Measurements from ENCODE around the gene GPR15LG.
A peak's percentile ranks its signal among the peaks of the same experiment; 100 is the strongest.
"Not testable (repeated sequence)": the region's sequence is repeated elsewhere in the genome, so short reads cannot be mapped to it uniquely, and the experiment has no call there.

Gene GPR15LG

GRCh38 chr10:84173501-84173929, at the start of gene GPR15LG:
Gene GPR15LG (plus strand): TSS chr10:84173801. CDS start chr10:84173852, 51 bp downstream.
- DNase-seq = no peak

- DNase-seq = not testable (repeated sequence)
Measured at GRCh38 chr10:84125910-84126784, 47.5 kb upstream of the GPR15LG start.

DNA sequence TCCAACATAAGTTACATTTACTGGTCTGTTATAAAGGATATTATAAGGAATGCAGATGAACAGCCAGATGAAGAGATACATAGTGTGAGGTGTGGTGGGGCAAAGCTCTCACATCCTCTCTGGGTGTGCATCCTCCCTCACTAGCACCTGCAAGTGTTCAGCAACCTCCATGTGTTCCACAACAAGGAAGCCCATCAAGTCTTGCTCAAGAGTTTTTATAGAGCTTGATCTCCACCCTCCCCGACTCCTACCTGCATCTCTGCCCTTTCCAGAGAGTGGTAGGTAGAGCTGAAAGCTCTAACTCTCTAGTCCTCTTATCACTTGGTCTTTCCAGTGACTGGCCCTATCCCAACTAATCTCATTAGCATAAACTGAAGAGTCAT, 46.8 kb upstream of the GPR15LG start:
- DNase-seq = no peak

DNA sequence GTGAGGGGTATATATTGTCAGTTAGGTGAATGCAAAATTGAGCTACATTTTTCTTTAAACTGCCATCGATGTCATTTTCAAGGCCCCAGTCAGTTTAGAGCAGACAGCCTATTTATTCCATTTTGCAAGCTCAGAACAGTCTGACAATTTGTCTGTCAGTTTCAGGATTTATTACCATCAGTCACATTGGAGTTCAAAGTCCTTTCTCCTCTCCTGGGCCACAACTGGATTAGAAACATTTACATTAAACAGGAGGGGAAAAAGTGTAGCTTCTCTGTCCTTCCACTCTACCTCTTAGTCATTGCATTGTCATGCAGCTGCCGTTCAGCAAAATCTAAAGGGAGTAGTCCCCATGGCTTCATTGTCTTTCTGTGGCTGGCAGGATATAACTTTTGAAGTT, 37.8 kb upstream of the GPR15LG start:
- no peak for DNase-seq

- DNase-seq = no peak
Measured at GRCh38 chr10:84137811-84138210, 35.8 kb upstream of the GPR15LG start.

GRCh38 chr10:84138478-84139125, 35.0 kb upstream of the GPR15LG start:
- DNase-seq = peak; percentile 54

GRCh38 chr10:84139126-84140035, 34.2 kb upstream of the GPR15LG start, which contains the start of gene GHITM:
Gene GHITM (plus strand): TSS chr10:84139509. CDS start chr10:84141501, 1,992 bp downstream.
- DNase-seq = peak; percentile 98

- DNase-seq = peak; percentile 12
Measured at GRCh38 chr10:84140036-84140379, 33.6 kb upstream of the GPR15LG start.

DNA sequence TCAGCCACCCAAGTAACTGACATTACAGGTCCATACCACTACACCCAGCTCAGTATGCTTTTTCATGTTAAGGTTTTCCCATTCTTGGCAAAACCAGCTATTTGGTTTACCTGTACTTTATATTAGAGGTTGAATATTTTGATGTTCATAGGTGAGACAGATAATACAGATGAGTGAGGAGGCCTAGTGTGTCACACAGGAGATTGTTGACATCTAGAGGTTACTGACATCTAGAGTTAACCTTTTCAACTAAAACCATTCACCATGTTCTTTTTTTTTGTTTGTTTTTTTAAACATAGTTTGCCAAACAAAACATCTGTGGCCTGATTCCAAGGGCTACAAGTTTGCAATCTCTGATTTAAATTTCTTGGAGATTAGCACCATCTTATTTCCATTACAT, 26.3 kb upstream of the GPR15LG start:
- no peak for DNase-seq

DNA sequence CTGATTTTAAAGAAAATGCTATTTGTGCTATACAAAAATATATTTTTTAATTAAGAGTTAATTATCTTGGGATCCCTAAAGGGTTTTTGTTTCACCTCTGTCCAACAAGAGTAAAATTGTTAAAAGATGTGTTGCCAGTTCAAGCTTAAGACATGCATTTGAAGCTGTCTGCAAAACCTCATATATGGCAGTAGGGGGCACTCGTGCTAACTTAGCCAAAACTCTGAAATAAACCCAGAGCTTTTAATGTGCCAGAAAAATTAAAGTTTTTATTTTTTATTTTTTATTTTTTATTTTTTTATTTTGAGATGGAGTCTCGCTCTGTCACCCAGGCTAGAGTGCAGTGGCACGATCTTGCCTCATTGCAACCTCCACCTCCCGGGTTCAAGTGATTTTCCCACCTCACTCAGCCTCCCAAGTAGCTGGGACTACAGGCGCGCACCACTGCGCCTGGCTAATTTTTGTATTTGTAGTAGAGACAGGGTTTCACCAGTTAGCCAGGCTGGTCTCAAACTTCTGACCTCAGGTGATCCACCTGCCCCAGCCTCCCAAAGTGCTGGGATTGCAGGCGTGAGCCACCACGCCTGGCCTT, 25.5 kb upstream of the GPR15LG start:
- not testable (repeated sequence) for DNase-seq

DNA sequence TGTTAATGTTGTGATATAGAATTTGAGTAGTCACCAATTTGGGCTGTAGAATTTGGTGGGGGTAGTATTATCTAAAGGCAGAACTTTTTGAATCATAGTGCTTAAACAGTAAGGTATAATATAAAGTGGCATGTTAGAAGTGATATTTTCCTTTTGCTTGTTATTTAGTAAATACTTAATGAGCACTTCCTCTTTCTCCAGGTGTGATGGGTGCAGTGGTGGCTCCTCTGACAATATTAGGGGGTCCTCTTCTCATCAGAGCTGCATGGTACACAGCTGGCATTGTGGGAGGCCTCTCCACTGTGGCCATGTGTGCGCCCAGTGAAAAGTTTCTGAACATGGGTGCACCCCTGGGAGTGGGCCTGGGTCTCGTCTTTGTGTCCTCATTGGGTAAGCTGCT, 23.7 kb upstream of the GPR15LG start:
- DNase-seq = no peak

DNA sequence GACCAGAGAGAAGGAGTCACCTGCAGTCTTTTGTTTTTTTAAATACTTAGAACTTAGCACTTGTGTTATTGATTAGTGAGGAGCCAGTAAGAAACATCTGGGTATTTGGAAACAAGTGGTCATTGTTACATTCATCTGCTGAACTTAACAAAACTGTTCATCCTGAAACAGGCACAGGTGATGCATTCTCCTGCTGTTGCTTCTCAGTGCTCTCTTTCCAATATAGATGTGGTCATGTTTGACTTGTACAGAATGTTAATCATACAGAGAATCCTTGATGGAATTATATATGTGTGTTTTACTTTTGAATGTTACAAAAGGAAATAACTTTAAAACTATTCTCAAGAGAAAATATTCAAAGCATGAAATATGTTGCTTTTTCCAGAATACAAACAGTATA, 20.8 kb upstream of the GPR15LG start:
- DNase-seq = no peak

- no peak for DNase-seq
Measured at GRCh38 chr10:84155521-84155920, 18.1 kb upstream of the GPR15LG start.

DNA sequence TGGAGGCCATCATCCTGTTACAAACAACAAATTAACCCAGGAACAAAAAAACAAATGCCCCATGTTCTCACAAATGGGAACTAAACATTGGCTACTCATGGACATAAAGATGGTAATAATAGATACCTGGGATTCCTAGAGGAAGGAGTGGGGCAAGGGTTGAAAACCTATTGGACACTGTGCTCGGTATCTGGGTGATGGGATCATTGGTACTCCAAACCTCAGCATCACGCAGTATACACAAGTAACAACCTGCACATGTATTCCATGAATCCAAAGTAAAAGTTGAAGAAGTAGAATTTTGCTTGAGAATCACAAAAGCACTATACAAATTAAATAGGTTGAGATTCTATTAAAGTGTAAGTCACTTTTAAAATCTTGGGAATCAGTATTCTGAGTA, 17.6 kb upstream of the GPR15LG start:
- no peak for DNase-seq

GRCh38 chr10:84156768-84157167, 16.8 kb upstream of the GPR15LG start:
- DNase-seq = no peak

DNA sequence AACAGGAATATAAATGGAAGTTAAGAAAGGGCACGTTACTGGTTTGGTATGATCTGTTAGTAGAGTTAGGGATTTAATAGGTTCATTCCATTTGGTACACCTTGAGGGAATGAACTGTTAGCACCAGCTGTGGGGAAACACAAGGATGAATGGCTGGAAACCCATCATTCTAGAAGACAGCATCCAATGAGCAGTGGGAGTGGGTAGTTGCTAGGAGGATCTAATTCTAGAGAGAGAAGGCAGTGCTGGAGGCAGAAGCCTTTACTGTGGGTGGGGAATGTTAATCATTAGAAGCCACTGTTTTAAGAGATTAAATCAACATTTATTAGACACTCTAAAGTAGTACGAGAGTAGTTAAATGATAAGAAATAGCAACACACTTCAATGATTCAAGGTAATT, 15.5 kb upstream of the GPR15LG start:
- no peak for DNase-seq

DNA sequence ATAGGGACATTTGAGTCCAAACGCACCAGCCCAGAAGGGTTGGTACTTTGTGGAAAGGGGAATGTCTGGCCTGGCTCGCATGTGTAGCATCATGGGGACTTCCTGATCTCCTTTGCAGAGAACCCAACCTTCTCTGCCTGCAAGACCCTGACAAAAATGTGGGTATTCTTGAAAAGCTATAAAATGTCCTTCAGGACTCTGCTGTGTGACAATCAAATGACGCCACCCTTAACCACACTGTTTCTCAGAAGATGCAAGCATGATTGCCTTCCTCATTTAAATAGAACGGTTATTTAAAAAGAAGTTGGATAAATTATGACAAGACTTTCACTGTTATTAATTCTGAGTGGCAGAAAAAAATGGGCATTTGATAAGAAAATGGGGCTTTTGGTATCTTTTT, 15.1 kb upstream of the GPR15LG start:
- no peak for DNase-seq

GRCh38 chr10:84159076-84159685, 14.4 kb upstream of the GPR15LG start:
- DNase-seq = no peak

DNA sequence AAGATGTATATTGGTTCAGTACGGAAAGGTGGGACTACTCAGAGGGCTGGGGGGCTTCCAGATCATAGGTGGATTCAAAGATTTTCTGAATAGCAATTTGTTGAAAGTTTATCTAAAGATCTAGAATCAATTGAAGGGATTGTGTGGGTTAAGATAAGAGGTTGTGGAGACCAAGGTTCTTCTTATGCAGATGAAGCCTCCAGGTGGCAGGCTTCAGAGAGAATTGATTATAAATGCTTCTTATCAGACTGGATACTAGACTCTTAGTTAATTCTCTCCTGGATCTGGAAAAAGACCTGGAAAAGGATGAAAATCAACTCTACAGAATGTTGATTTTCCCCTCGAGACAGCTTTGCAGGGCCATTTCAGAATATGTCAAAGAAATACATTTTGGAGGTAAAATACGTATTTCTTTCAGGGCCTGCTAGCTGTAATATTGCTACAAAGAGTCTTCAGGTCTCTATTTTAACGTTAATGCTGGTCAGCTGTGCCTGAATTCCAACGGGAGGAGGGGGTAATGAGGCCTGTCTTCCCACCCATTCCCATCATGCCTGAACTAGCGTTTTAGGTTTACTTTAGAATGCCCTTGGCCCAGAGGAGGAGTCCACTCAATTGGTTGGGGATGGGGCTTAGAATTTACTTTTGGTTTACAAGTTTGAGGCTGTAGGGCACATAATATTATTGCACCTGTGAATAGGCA, 12.8 kb upstream of the GPR15LG start:
- no peak for DNase-seq

- DNase-seq = no peak
Measured at GRCh38 chr10:84163996-84164395, 9.6 kb upstream of the GPR15LG start.

- DNase-seq = no peak
Measured at GRCh38 chr10:84164442-84164841, 9.2 kb upstream of the GPR15LG start.

All from stimulated activated CD4-positive, alpha-beta T cell treated with anti-CD3 and anti-CD28 coated beads, Interleukin-12 subunit alpha, Interleukin-12 subunit beta, amount 100 ng/mL, for 4 hours (primary cell).